Gastrocnemius medialis (tissue), 4 donors: ENCODE results near the gene MYO16.
"Not testable (repeated sequence)": the region's sequence is repeated elsewhere in the genome, so short reads cannot be mapped to it uniquely, and the experiment has no call there.

Experiments
- POLR2A ChIP-seq, 2 donors: fragments of 450-650 bp; IDR thresholded peaks; one replicate each; pipeline ENCODE4 v1.6.1; 2017; ENCODE audit warnings: antibody characterized with exemption in 2 of 2, mild to moderate bottlenecking in 2 of 2, moderate library complexity in 2 of 2
- TF ChIP-seq, protein P1 (sequence below), 5 experiments: fragments of 450-650 bp in 3 of 5; fragments of 200-600 bp in 2 of 5; sonication (generic) in 2 of 5; IDR thresholded peaks in 4 of 5; conservative IDR thresholded peaks in 1 of 5; 1 replicate in 4 of 5; 2 replicates in 1 of 5; pipeline ENCODE4 v1.5.1; 2016 to 2019; ENCODE audit warnings: antibody characterized with exemption in 5 of 5, mild to moderate bottlenecking in 3 of 5, moderate library complexity in 3 of 5

DNA sequence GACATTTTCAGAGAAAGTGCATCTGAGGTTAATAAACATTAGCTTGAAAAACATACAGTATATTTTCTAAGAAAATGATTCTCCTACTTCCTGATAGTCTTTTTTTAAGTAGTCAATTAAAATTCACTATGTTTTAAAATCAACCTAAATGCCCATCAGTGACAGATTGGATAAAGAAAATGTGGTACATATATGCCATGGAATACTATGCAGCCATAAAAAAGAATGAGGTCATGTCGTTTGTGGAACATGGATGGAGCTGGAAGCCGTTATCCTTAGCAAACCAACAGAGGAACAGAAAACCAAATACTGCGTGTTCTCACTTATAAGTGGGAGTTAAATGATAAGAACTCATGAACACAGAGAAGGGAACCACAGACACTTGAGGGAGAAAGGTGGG is 462.8 kb downstream of the MYO16 start:
- TF ChIP-seq, protein P1, sequence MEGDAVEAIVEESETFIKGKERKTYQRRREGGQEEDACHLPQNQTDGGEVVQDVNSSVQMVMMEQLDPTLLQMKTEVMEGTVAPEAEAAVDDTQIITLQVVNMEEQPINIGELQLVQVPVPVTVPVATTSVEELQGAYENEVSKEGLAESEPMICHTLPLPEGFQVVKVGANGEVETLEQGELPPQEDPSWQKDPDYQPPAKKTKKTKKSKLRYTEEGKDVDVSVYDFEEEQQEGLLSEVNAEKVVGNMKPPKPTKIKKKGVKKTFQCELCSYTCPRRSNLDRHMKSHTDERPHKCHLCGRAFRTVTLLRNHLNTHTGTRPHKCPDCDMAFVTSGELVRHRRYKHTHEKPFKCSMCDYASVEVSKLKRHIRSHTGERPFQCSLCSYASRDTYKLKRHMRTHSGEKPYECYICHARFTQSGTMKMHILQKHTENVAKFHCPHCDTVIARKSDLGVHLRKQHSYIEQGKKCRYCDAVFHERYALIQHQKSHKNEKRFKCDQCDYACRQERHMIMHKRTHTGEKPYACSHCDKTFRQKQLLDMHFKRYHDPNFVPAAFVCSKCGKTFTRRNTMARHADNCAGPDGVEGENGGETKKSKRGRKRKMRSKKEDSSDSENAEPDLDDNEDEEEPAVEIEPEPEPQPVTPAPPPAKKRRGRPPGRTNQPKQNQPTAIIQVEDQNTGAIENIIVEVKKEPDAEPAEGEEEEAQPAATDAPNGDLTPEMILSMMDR (IDR thresholded peaks at IDR 0.05 in 4 of 5, conservative IDR thresholded peaks at IDR 0.05 in 1 of 5) = not testable (repeated sequence)
- TF ChIP-seq POLR2A (IDR thresholded peaks at IDR 0.05) = not testable (repeated sequence)
